Colonic mucosa (tissue), 4 donors: ENCODE results near the gene PCED1B. TPM values are rescaled to one million over a fixed set of nuclear protein-coding genes. Genes with fewer than 3 reads are reported as not detected.

Experiments used
- DNase-seq: peaks from one replicate; pipeline ENCODE4 v3.0.0-alpha.2; 2020
- H3K27ac ChIP-seq: fragments of 200-600 bp; one replicate; pipeline ENCODE4 v1.8.0; 2021
- H3K27me3 ChIP-seq: fragments of 200-600 bp; one replicate; pipeline ENCODE4 v1.8.0; 2021
- H3K36me3 ChIP-seq: fragments of 200-600 bp; one replicate; pipeline ENCODE4 v1.8.0; 2021
- H3K4me1 ChIP-seq: fragments of 200-600 bp; one replicate; pipeline ENCODE4 v1.8.0; 2021; ENCODE audit warnings: mild to moderate bottlenecking
- H3K4me3 ChIP-seq: fragments of 200-600 bp; one replicate; pipeline ENCODE4 v1.8.0; 2021
- H3K9ac ChIP-seq, 2 donors: one replicate each; pipeline ENCODE4 v1.7.0; 2013; ENCODE audit warnings: control low read depth in 2 of 2, low read depth in 2 of 2, low read length in 2 of 2
- H3K9me3 ChIP-seq: fragments of 200-600 bp; one replicate; pipeline ENCODE4 v1.8.0; 2021
- intact Hi-C: fragments of 100-400 bp; cut with DNase I; formaldehyde crosslinking; loops from one replicate; pipeline ENCODE4 v1.14.1; 2022
- total RNA-seq, 2 donors: library from RNA; stranded (reverse); fragmentation: NEBNext Ultra II Directional in 1 of 2; extraction: Animal tissue kit (Norgen Biotek cat#: 25700) in 1 of 2; gene quantifications; one replicate each; pipeline ENCODE4 v1.2.1, GENCODE V29; 2021
- TF ChIP-seq, protein P1 (sequence below): fragments of 200-600 bp; IDR thresholded peaks from one replicate; pipeline ENCODE4 v1.8.0; 2022; ENCODE audit warnings: antibody characterized with exemption, mild to moderate bottlenecking
- donor health status: healthy.
- donor health status: DM: no; HTN: no; CAD: no.
- donor health status: DM: no; HTN: no; CAD: no.

PCED1B gene
- total RNA-seq, 2 donors from 2014 or later = 1.8 to 2.1 TPM

DNA sequence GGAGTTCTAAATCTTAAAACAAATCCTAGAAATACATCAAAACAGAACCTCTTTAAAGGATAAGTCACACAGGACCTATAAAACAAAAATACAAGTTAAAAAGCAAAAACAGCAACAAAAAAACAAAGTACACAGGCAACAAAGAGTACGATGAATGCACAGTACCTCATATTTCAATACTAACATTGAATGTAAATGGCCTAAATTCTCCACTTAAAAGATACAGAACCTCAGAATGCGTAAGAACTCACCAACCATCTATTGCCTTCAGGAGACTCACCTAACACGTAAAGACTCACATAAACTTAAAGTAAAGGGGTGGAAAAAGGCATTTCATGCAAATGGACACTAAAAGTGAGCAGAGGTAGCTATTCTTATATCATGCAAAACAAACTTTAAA lies 172.5 kb downstream of the PCED1B start:
- intact Hi-C loops = no loop called here
- no peaks in the 10 kb centered on the region for H3K27me3 ChIP-seq
- TF ChIP-seq, protein P1, sequence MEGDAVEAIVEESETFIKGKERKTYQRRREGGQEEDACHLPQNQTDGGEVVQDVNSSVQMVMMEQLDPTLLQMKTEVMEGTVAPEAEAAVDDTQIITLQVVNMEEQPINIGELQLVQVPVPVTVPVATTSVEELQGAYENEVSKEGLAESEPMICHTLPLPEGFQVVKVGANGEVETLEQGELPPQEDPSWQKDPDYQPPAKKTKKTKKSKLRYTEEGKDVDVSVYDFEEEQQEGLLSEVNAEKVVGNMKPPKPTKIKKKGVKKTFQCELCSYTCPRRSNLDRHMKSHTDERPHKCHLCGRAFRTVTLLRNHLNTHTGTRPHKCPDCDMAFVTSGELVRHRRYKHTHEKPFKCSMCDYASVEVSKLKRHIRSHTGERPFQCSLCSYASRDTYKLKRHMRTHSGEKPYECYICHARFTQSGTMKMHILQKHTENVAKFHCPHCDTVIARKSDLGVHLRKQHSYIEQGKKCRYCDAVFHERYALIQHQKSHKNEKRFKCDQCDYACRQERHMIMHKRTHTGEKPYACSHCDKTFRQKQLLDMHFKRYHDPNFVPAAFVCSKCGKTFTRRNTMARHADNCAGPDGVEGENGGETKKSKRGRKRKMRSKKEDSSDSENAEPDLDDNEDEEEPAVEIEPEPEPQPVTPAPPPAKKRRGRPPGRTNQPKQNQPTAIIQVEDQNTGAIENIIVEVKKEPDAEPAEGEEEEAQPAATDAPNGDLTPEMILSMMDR = no peak
- no peak for DNase-seq
- no peak overlapping the region for H3K27ac ChIP-seq
- no peak overlapping the region for H3K9ac ChIP-seq
- H3K4me1 ChIP-seq = no peaks in the 10 kb centered on the region
- H3K9me3 ChIP-seq = no peaks in the 10 kb centered on the region
- H3K4me3 ChIP-seq = no peak overlapping the region
- no peaks in the 10 kb centered on the region for H3K36me3 ChIP-seq

DNA sequence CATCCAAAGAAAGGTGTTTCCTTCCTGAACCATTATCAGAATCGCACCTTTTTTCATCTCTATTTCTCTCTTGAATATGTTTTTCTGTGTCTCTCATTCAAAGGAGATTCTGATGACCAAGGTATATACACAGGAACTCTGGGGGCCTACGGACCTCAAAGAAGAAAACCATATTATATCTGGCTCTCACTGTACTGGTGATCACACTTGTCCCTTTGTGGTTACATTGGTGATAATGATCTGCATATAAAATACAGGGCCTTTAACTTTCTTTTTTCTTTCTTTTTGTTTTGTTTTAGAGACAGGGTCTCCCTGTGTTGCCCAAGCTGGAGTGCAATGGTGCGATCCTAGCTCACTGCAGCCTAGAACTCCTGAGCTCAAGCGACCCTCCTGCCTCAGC lies 185.5 kb downstream of the PCED1B start:
- no peak overlapping the region for H3K27ac ChIP-seq
- H3K4me3 ChIP-seq = no peak overlapping the region
- no peaks in the 10 kb centered on the region for H3K27me3 ChIP-seq
- H3K9ac ChIP-seq = no peak overlapping the region
- intact Hi-C loops = no loop called here
- TF ChIP-seq, protein P1 = no peak
- H3K4me1 ChIP-seq = no peaks in the 10 kb centered on the region
- H3K9me3 ChIP-seq = no peaks in the 10 kb centered on the region
- DNase-seq = no peak
- no peaks in the 10 kb centered on the region for H3K36me3 ChIP-seq

DNA sequence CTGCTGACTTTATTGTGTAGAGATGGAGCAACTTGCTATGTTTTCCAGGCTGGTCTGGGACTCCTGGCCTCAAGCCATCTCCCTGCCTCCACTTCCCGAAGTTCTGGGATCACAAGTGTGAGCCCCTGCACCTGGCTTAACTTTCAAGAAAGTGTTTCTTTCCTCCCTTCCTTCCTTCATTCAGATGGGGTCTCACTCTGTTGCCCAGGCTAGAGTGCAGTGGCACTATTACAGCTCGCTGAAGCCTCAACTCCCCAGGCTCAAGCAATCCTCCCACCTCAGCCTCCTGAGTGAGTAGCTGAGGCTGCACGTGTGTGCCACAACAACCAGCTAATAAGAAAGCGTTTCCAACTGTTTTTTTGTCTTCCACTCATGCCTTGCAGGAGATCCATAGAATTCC lies 186.0 kb downstream of the PCED1B start:
- H3K4me1 ChIP-seq = no peaks in the 10 kb centered on the region
- H3K9me3 ChIP-seq = no peaks in the 10 kb centered on the region
- no peak overlapping the region for H3K9ac ChIP-seq

DNA sequence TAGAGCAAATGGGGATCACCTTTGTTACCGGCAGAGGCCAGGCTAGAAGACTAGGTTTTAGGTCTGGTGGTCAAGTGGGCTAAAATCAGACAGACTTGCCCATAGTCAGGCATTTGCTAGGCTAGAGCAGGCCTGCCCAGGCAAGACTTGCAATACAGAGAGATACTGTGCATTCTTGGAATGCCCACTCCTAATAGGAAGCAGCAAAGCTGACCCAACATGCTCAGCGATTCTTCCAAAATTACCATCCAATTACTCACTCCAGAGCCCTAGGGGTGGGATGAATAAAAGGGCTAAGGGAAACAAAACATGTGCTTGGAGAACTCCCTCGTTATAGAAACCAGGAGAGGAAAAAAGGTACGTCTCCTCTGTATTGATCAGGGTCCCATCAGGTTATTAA lies 188.2 kb downstream of the PCED1B start:
- Histone ChIP-seq H3K9me3 (no peaks in the 10 kb centered on the region), H3K27ac (no peak overlapping the region), H3K4me1 (no peaks in the 10 kb centered on the region), H3K4me3 (no peak overlapping the region), H3K27me3 (no peaks in the 10 kb centered on the region), H3K9ac (no peak overlapping the region), H3K36me3 (no peaks in the 10 kb centered on the region)
- no peak for DNase-seq
- TF ChIP-seq, protein P1 = no peak
- intact Hi-C loops = no loop called here

More for the DNA sequence above, 186.0 kb downstream of the PCED1B start:
- Histone ChIP-seq H3K27ac (no peak overlapping the region), H3K27me3 (no peaks in the 10 kb centered on the region), H3K36me3 (no peaks in the 10 kb centered on the region), H3K4me3 (no peak overlapping the region)
- intact Hi-C loops = no loop called here
- TF ChIP-seq, protein P1 = no peak
- DNase-seq = no peak

DNA sequence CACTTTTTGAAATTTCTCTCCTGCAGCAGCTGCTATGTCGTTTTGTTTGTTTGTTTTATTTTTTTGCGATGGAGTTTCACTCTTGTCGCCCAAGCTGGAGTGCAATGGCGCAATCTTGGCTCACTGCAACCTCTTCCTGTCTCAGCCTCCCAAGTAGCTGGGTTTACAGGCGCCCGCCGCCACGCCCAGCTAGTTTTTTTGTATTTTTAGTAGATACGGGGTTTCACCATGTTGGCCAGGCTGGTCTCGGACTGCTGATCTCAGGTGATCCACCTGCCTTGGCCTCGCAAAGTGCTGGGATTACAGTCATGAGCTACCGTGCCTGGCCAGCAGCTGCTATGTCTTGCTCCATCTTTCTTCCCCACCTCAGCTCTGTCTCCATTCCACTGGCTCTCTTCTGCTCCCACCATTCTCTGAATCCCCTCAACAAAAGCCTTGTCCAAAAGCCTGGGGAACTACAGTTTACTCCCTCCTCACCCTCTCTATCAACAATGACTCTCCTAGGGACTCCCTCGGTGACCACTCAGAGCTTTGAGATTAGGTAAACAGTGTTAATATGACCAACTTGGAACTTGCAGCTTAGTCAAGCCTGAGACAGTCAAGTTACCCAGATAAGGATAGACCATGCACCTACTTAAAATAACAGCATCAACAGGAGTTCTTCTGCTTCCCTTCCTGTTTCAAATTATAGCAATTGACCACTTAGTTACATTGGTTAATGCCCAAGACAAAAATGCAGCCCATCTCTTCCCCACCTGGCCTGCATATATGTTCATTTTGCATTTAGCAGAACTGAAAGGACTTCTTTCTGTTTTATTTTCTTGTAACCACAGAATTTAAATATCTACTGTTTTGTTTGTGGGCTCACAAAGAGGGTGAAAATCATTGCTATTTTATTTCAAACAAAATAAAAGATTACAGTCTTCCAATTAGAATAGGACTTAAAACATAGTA lies 189.4 kb downstream of the PCED1B start:
- H3K9ac ChIP-seq = no peak overlapping the region
- H3K36me3 ChIP-seq = no peaks in the 10 kb centered on the region
- no peaks in the 10 kb centered on the region for H3K9me3 ChIP-seq
- no peak for DNase-seq
- H3K27me3 ChIP-seq = no peaks in the 10 kb centered on the region
- TF ChIP-seq, protein P1 = no peak
- H3K4me1 ChIP-seq = no peaks in the 10 kb centered on the region
- no peak overlapping the region for H3K4me3 ChIP-seq
- no peak overlapping the region for H3K27ac ChIP-seq
- intact Hi-C loops = no loop called here
